Stomach (tissue), 9 donors: Measurements from ENCODE around the gene CDC14B. TPM values are rescaled to one million over a fixed set of nuclear protein-coding genes. Genes with fewer than 3 reads are reported as not detected.
A peak's percentile ranks its signal among the peaks of the same experiment; 100 is the strongest.

Source experiments
- DNase-seq, 2 donors: peaks; one replicate each; pipeline versions ENCODE4 v3.0.0 to v3.0.0-alpha.2; 2013 to 2019
- H3K27ac ChIP-seq, 5 donors: fragments of 200-600 bp in 4 of 5; sonication (generic) in 4 of 5; one replicate each; pipeline ENCODE4 v1.5.1; 2013 to 2019; ENCODE audit warnings: mild to moderate bottlenecking in 1 of 5, moderate library complexity in 1 of 5
- H3K27me3 ChIP-seq, 3 donors: fragments of 200-600 bp; sonication (generic); one replicate each; pipeline ENCODE4 v1.5.1; 2017 to 2019; ENCODE audit warnings: mixed run types in 1 of 3
- H3K36me3 ChIP-seq, 4 donors: fragments of 200-600 bp; sonication (generic); 1 replicate in 3 of 4; 2 replicates in 1 of 4; pipeline ENCODE4 v1.5.1; 2016 to 2019
- H3K4me1 ChIP-seq, 4 donors: fragments of 200-600 bp; sonication (generic); one replicate each; pipeline ENCODE4 v1.5.1; 2016 to 2019
- H3K4me3 ChIP-seq, 4 donors: fragments of 200-600 bp; sonication (generic) in 3 of 4; one replicate each; pipeline ENCODE4 v1.5.1; 2016 to 2019; ENCODE audit warnings: mild to moderate bottlenecking in 1 of 4
- H3K9me3 ChIP-seq, 4 donors: fragments of 200-600 bp; sonication (generic); one replicate each; pipeline ENCODE4 v1.5.1; 2016 to 2019
- CTCF ChIP-seq, 7 experiments: fragments of 450-650 bp in 4 of 7; fragments of 200-600 bp in 3 of 7; sonication (generic) in 3 of 7; IDR thresholded peaks; one replicate each; pipeline ENCODE4 v1.5.1; 2016 to 2019; ENCODE audit warnings: antibody characterized with exemption in 7 of 7, control low read depth in 2 of 7, mild to moderate bottlenecking in 1 of 7
- EP300 ChIP-seq: sonication (generic); formaldehyde crosslinking; IDR thresholded peaks from one replicate; pipeline ENCODE4 v1.6.1; 2017; ENCODE audit warnings: antibody characterized with exemption
- POLR2A ChIP-seq, 4 donors: fragments of 450-650 bp; IDR thresholded peaks; one replicate each; pipeline ENCODE4 v1.6.1; 2016; ENCODE audit warnings: antibody characterized with exemption in 4 of 4, control low read depth in 2 of 4, mild to moderate bottlenecking in 1 of 4, moderate library complexity in 1 of 4
- POLR2AphosphoS5 ChIP-seq, 3 donors: sonication (generic); formaldehyde crosslinking; IDR thresholded peaks; one replicate each; pipeline ENCODE4 v1.6.1; 2016; ENCODE audit warnings: antibody characterized with exemption in 3 of 3
- WGBS, 5 donors: extraction: QIAGEN DNeasy Blood & Tissue Kit in 3 of 5; methylation state at CpG; one replicate each; pipeline versions ENCODE4 v1.1.5 to v1.1.7; 2013 to 2018; 5-methylcytosine and 5-hydroxymethylcytosine counted together
- intact Hi-C: fragments of 100-400 bp; cut with DNase I; formaldehyde crosslinking; loops from one replicate; pipeline ENCODE4 v1.15.1; 2023; ENCODE audit warnings: low total_unique reads
- polyA plus RNA-seq, 3 donors: library from polyadenylated mRNA; stranded (reverse); fragments of 200-250 nt; gene quantifications; one replicate each; pipeline ENCODE4 v1.2.3, GENCODE V29; 2013
- total RNA-seq, 5 donors: library from RNA; depleted of rRNA; stranded (reverse); fragments of >200 nt; gene quantifications; one replicate each; pipeline versions ENCODE4 v1.1.0 to v1.2.3, GENCODE V29; 2014 to 2016
- donor health status: healthy with polysubstance abuse.
- donor health status: Bipolar disorder and iron deficiency.
- donor health status: healthy.

The CDC14B gene
- total and polyA plus RNA-seq, 8 donors: 4.1 to 31.9 (median 17.1) TPM

DNA sequence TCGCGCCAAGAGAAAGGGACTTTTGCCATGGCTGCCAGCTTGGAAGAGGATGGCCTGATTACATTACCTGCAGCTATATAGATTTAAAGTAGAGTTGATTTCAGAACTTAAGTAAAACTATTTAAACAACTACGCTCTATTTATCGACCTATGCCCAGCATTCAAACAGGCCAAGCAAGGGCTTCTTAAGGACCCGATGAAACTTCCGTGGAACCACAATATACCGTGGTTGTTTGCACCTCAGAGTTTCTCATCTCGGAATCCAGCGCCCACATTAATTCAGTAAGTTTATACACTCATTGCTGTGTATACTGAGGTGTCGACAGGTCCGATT, 505 bp upstream of the CDC14B start:
- peak overlapping the region; percentile 51 to 93 (median 88) for H3K4me3 ChIP-seq

GRCh38 chr9:96619124-96619465, 548 bp downstream of the CDC14B start:
- intact Hi-C loops: no loop called here
- no peak for TF ChIP-seq POLR2AphosphoS5 (IDR thresholded peaks at IDR 0.05)
- no peak for TF ChIP-seq EP300
- no peak for TF ChIP-seq CTCF (IDR thresholded peaks at IDR 0.05)
- TF ChIP-seq POLR2A (IDR thresholded peaks at IDR 0.05): no peak
- 0 to 1% (median 0%) methylated on average over 15 to 52 of the region's 54 CpGs; no CpG with 5 or more reads in 1 of the 5 donors for WGBS, 5 donors
- peaks cover 12 to 38% (median 21%) of the 10 kb centered on the region in 4 donors for H3K4me1 ChIP-seq
- DNase-seq: no peak
- no peaks in the 10 kb centered on the region for H3K9me3 ChIP-seq
- H3K36me3 ChIP-seq: no peaks in the 10 kb centered on the region
- H3K27me3 ChIP-seq: peaks cover 0 to 11% (median 9%) of the 10 kb centered on the region in 3 donors
- H3K4me3 ChIP-seq: peak overlapping the region; percentile 80 to 93 (median 88)
- peak overlapping the region; percentile 84 to 92 (median 90) for H3K27ac ChIP-seq

More for the DNA sequence above, 505 bp upstream of the CDC14B start:
- no peaks in the 10 kb centered on the region for H3K36me3 ChIP-seq
- intact Hi-C loops: no loop called here
- WGBS, 5 donors: 28 to 51% (median 35%) methylated on average over 11 of the region's 11 CpGs
- no peak for DNase-seq
- no peaks in the 10 kb centered on the region for H3K9me3 ChIP-seq
- peaks cover 12 to 38% (median 21%) of the 10 kb centered on the region in 4 donors for H3K4me1 ChIP-seq
- peaks cover 0 to 11% (median 9%) of the 10 kb centered on the region in 3 donors for H3K27me3 ChIP-seq
- H3K27ac ChIP-seq: peak overlapping the region; percentile 75 to 92 (median 87)
- no peak for TF ChIP-seq EP300
- no peak for TF ChIP-seq POLR2AphosphoS5 (IDR thresholded peaks at IDR 0.05)
- no peak for TF ChIP-seq POLR2A (IDR thresholded peaks at IDR 0.05)
- no peak for TF ChIP-seq CTCF (IDR thresholded peaks at IDR 0.05)

GRCh38 chr9:96618209-96619123, 1.2 kb downstream of the CDC14B start:
- 4 to 10% (median 5%) methylated on average over 37 to 69 of the region's 69 CpGs for WGBS, 5 donors
- peak overlapping the region; percentile 80 to 93 (median 88) for H3K4me3 ChIP-seq
- no peak for TF ChIP-seq POLR2A (IDR thresholded peaks at IDR 0.05)
- no peak for TF ChIP-seq CTCF (IDR thresholded peaks at IDR 0.05)
- peak in 1 of 3 donors; percentile 11 for TF ChIP-seq POLR2AphosphoS5 (IDR thresholded peaks at IDR 0.05)
- TF ChIP-seq EP300: no peak
- H3K36me3 ChIP-seq: no peaks in the 10 kb centered on the region
- peaks cover 0 to 11% (median 9%) of the 10 kb centered on the region in 3 donors for H3K27me3 ChIP-seq
- H3K9me3 ChIP-seq: no peaks in the 10 kb centered on the region
- peak overlapping the region; percentile 84 to 92 (median 90) for H3K27ac ChIP-seq
- intact Hi-C loops: no loop called here
- peaks cover 12 to 39% (median 22%) of the 10 kb centered on the region in 4 donors for H3K4me1 ChIP-seq
- DNase-seq: peak; percentile 52 to 75

GRCh38 chr9:96617439-96618185, 2.0 kb downstream of the CDC14B start:
- Histone ChIP-seq H3K36me3 (no peaks in the 10 kb centered on the region), H3K27me3 (peaks cover 0 to 11% (median 9%) of the 10 kb centered on the region in 3 donors), H3K27ac (peak overlapping the region in 4 of 5 donors; percentile 84 to 92 (median 88)), H3K4me3 (peak overlapping the region; percentile 80 to 93 (median 88)), H3K9me3 (no peaks in the 10 kb centered on the region), H3K4me1 (peaks cover 13 to 48% (median 27%) of the 10 kb centered on the region in 4 donors)
- DNase-seq: peak in 1 of 2 donors; percentile 39
- 52 to 65% (median 60%) methylated on average over 22 of the region's 22 CpGs for whole genome bisulfite sequencing, 5 donors
- TF ChIP-seq CTCF (IDR thresholded peaks at IDR 0.05) (no peak), POLR2A (IDR thresholded peaks at IDR 0.05) (no peak), POLR2AphosphoS5 (IDR thresholded peaks at IDR 0.05) (no peak), EP300 (no peak)
- intact Hi-C loops: no loop called here
